ENCODE measurements around the gene HNRNPLL.

DNA sequence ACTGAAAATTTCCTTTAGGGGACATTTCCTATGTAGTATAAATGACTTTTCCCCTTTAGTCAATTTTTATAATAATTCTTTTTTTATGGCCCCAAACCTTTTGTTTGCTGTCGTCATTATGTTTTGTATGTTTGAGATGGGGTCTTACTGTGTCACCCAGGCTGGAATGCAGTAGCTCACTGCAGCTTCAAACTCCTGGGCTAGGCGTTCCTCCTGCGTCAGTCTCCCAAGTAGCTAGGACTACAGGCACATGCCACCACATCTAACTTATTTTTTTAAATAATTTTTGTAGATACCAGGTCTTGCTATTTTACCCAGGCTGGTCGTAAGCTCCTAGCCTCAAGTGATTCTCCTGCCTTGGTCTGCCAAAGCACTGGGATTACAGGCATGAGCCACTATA, 32.4 kb upstream of the HNRNPLL start:
- TF ChIP-seq, protein P1, sequence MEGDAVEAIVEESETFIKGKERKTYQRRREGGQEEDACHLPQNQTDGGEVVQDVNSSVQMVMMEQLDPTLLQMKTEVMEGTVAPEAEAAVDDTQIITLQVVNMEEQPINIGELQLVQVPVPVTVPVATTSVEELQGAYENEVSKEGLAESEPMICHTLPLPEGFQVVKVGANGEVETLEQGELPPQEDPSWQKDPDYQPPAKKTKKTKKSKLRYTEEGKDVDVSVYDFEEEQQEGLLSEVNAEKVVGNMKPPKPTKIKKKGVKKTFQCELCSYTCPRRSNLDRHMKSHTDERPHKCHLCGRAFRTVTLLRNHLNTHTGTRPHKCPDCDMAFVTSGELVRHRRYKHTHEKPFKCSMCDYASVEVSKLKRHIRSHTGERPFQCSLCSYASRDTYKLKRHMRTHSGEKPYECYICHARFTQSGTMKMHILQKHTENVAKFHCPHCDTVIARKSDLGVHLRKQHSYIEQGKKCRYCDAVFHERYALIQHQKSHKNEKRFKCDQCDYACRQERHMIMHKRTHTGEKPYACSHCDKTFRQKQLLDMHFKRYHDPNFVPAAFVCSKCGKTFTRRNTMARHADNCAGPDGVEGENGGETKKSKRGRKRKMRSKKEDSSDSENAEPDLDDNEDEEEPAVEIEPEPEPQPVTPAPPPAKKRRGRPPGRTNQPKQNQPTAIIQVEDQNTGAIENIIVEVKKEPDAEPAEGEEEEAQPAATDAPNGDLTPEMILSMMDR (IDR thresholded peaks at IDR 0.05): no peak
- no peak for TF ChIP-seq POLR2A (IDR thresholded peaks at IDR 0.05)

All from heart left ventricle (tissue), 13 donors.